ENCODE data around the gene EIF2AK2. TPM values are rescaled to one million over a fixed set of nuclear protein-coding genes. Genes with fewer than 3 reads are reported as not detected.

EIF2AK2 gene
- total RNA-seq, 1 donor from 2014 or later = 22.4 TPM

DNA sequence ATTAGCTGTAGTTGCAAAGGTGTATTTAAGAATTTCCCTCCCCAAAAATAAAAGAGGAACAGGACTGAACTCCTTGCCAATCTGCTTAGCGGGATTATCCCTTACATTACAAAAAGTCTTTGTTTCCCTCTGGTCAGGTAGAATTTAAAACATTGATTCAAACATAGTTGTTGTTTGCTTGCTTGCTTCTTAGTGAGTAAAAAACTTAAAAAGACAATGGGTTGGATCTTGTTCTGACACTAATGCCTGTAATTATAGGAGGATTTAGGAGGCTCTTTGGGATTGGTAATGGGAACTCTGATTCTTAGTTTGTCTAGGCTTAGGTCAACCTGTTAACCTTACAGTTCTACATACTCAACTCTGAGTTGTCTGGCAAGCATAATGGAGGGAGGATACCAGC, 35.8 kb upstream of the EIF2AK2 start:
- Histone ChIP-seq H3K27ac (ENCODE audit: low read depth, low read length) (no peak overlapping the region), H3K4me3 (ENCODE audit: low read length in 3 of 3) (no peak overlapping the region), H3K9ac (ENCODE audit: low read depth in 1 of 3, low read length in 3 of 3) (no peak overlapping the region), H3K27me3 (ENCODE audit: control insufficient read depth in 3 of 3, insufficient read depth in 3 of 3, low read length in 3 of 3) (no peaks in the 10 kb centered on the region), H3K4me1 (ENCODE audit: control insufficient read depth in 3 of 3, insufficient read depth in 3 of 3, low read length in 3 of 3) (peaks cover 7 to 12% (median 7%) of the 10 kb centered on the region in 3 donors), H3K36me3 (ENCODE audit: control insufficient read depth in 3 of 3, insufficient read depth in 3 of 3, low read length in 3 of 3) (no peaks in the 10 kb centered on the region), H3K9me3 (ENCODE audit: control insufficient read depth in 3 of 3, low read length in 3 of 3) (no peaks in the 10 kb centered on the region)

DNA sequence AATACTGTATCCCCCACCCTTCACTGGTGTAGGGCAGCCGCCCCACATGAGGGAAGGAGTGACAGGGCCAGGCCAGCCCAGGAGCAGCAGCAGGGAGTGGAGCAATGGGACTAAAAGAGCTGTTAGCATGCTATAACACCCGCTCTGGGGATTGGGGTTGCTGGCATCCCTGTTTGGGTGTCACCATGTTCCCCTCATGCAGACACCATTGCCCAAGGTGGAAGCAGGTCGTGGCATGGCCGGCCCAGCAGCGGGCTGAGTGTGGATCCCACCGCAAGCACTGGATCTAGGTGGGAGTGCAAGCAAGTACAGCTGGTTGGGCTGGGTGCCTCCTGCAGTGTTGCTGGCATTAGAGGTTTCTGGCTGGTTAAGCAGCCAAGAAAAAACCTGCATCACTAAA, 35.0 kb upstream of the EIF2AK2 start:
- Histone ChIP-seq H3K27me3 (ENCODE audit: control insufficient read depth in 3 of 3, insufficient read depth in 3 of 3, low read length in 3 of 3) (no peaks in the 10 kb centered on the region), H3K4me1 (ENCODE audit: control insufficient read depth in 3 of 3, insufficient read depth in 3 of 3, low read length in 3 of 3) (peaks cover 0 to 6% (median 0%) of the 10 kb centered on the region in 3 donors), H3K9ac (ENCODE audit: low read depth in 1 of 3, low read length in 3 of 3) (no peak overlapping the region), H3K36me3 (ENCODE audit: control insufficient read depth in 3 of 3, insufficient read depth in 3 of 3, low read length in 3 of 3) (no peaks in the 10 kb centered on the region), H3K4me3 (ENCODE audit: low read length in 3 of 3) (no peak overlapping the region), H3K9me3 (ENCODE audit: control insufficient read depth in 3 of 3, low read length in 3 of 3) (no peaks in the 10 kb centered on the region), H3K27ac (ENCODE audit: low read depth, low read length) (no peak overlapping the region)

GRCh38 chr2:37191253-37191652, 34.5 kb upstream of the EIF2AK2 start:
- Histone ChIP-seq H3K9ac (ENCODE audit: low read depth in 1 of 3, low read length in 3 of 3) (no peak overlapping the region), H3K4me1 (ENCODE audit: control insufficient read depth in 3 of 3, insufficient read depth in 3 of 3, low read length in 3 of 3) (peaks cover 0 to 5% (median 0%) of the 10 kb centered on the region in 3 donors), H3K27ac (ENCODE audit: low read depth, low read length) (no peak overlapping the region), H3K9me3 (ENCODE audit: control insufficient read depth in 3 of 3, low read length in 3 of 3) (no peaks in the 10 kb centered on the region), H3K36me3 (ENCODE audit: control insufficient read depth in 3 of 3, insufficient read depth in 3 of 3, low read length in 3 of 3) (no peaks in the 10 kb centered on the region), H3K27me3 (ENCODE audit: control insufficient read depth in 3 of 3, insufficient read depth in 3 of 3, low read length in 3 of 3) (peaks cover 0 to under 1% (median under 1%) of the 10 kb centered on the region in 3 donors), H3K4me3 (ENCODE audit: low read length in 3 of 3) (no peak overlapping the region)

- H3K9me3 ChIP-seq (ENCODE audit: control insufficient read depth in 3 of 3, low read length in 3 of 3) = no peaks in the 10 kb centered on the region
- no peaks in the 10 kb centered on the region for H3K4me1 ChIP-seq (ENCODE audit: control insufficient read depth in 3 of 3, insufficient read depth in 3 of 3, low read length in 3 of 3)
- H3K36me3 ChIP-seq (ENCODE audit: control insufficient read depth in 3 of 3, insufficient read depth in 3 of 3, low read length in 3 of 3) = no peaks in the 10 kb centered on the region
- no peak overlapping the region for H3K27ac ChIP-seq (ENCODE audit: low read depth, low read length)
- no peak overlapping the region for H3K9ac ChIP-seq (ENCODE audit: low read depth in 1 of 3, low read length in 3 of 3)
- peaks cover 0 to 6% (median 4%) of the 10 kb centered on the region in 3 donors for H3K27me3 ChIP-seq (ENCODE audit: control insufficient read depth in 3 of 3, insufficient read depth in 3 of 3, low read length in 3 of 3)
- H3K4me3 ChIP-seq (ENCODE audit: low read length in 3 of 3) = no peak overlapping the region
These were observed 33.5 kb upstream of the EIF2AK2 start for GRCh38 chr2:37190290-37190689.

DNA sequence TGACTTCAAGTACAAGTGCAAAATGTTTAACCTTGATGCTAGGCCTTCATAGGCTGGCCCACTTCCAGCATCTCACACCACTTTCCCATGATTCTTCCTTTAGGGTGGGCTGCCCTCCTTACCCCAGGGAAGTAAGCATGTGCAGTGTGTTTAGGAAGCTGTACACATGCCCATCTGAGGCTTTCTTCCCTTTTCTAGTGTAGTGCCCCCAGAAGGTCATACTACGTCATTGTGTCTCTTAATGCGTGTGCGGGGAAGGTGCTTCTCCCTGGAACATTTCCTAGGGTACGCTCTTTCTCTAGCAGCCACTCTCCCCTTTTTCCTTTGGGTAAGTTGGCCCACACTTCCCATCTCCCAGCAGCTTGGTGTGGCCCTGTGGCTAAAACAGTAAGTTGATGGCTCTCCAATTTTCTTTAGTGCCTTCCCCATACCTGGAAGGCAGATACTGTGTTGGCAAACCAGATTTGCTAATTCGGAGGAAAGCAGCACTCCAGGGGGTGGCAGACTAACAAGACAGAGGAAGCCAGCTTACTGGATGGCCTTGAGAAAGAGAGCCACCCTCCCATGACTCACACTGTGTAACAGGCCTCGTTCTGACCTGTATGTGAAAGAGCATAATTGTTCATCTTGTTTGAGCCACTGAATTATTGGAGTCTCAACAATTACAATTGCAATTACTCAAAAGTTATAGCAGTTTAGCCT, 32.8 kb upstream of the EIF2AK2 start:
- Histone ChIP-seq H3K9ac (ENCODE audit: low read depth in 1 of 3, low read length in 3 of 3) (no peak overlapping the region), H3K36me3 (ENCODE audit: control insufficient read depth in 3 of 3, insufficient read depth in 3 of 3, low read length in 3 of 3) (no peaks in the 10 kb centered on the region), H3K4me3 (ENCODE audit: low read length in 3 of 3) (no peak overlapping the region), H3K9me3 (ENCODE audit: control insufficient read depth in 3 of 3, low read length in 3 of 3) (no peaks in the 10 kb centered on the region), H3K27ac (ENCODE audit: low read depth, low read length) (no peak overlapping the region), H3K27me3 (ENCODE audit: control insufficient read depth in 3 of 3, insufficient read depth in 3 of 3, low read length in 3 of 3) (peaks cover 0 to 6% (median 4%) of the 10 kb centered on the region in 3 donors), H3K4me1 (ENCODE audit: control insufficient read depth in 3 of 3, insufficient read depth in 3 of 3, low read length in 3 of 3) (no peaks in the 10 kb centered on the region)

DNA sequence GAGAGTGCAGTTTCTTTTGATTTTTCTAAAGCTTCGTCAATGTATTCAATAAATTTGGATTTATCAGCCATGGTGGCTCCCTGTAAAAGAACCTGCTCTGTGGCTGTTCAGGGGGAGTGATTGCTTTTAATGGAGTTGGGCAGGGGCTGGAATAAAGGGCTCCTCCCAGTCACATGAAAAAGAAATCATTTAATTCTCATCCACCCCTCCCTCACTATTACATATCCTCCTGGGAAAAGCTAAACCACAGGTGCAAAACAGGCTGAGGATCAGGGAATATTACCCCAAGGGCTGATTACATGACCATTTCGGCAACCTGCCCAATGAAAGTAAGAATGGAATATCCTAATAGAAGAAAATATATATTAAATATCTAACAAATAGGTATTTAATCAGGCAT, 31.8 kb upstream of the EIF2AK2 start, which contains the start of gene SULT6B1:
TSS of gene SULT6B1 (minus strand) at position 101 of the 400 bp plus-strand sequence. CDS start at position 71, 30 bp downstream.
- peaks cover 0 to 6% (median 4%) of the 10 kb centered on the region in 3 donors for H3K27me3 ChIP-seq (ENCODE audit: control insufficient read depth in 3 of 3, insufficient read depth in 3 of 3, low read length in 3 of 3)
- H3K9ac ChIP-seq (ENCODE audit: low read depth in 1 of 3, low read length in 3 of 3) = no peak within 1 kb of the TSS
- H3K27ac ChIP-seq (ENCODE audit: low read depth, low read length) = no peak within 1 kb of the TSS
- no peaks in the 10 kb centered on the region for H3K4me1 ChIP-seq (ENCODE audit: control insufficient read depth in 3 of 3, insufficient read depth in 3 of 3, low read length in 3 of 3)
- H3K4me3 ChIP-seq (ENCODE audit: low read length in 3 of 3) = no peak within 1 kb of the TSS
- no peaks in the 10 kb centered on the region for H3K36me3 ChIP-seq (ENCODE audit: control insufficient read depth in 3 of 3, insufficient read depth in 3 of 3, low read length in 3 of 3)
- H3K9me3 ChIP-seq (ENCODE audit: control insufficient read depth in 3 of 3, low read length in 3 of 3) = no peaks in the 10 kb centered on the region

DNA sequence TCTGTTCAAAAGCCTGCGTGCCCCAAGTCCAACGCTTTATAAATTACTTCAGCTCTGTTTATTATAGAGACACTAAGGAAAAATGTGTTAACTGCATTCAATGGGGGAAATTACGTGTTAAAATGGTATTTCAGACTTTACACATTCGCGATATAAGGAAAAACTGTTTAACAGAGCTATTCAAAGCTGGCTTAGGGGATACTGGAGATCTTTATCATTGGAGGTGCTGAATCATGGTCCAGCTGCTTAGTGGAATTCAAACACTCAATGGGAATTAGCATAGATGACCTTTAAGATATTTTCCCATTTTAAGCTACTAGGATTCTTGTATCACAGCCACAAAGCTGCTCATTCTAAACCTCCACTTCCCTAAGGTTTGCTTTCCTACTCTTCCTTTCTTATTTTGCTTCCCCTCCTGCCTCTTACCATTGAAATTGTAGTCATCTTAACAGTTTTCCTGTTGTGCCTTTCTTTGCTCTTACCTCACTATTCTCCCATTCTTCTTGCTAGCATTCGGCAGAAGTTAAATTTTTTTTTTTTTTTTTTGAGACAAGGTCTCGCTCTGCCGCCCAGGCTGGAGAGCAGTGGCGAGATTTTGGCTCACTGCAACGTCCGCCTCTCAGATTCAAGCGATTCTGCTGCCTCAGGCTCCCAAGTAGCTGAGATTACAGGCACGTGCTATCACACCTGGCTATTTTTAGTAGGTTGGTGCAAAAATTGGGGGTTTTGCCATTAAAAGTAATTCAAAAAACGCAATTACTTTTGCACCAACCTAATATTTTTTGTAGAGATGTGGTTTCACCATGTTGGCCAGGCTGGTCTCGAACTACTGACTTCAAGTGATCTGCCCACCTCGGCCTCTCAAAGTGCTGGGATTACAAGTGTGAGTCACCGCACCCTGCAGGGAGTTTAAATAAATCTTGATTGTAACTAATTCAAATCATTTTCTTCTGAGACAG, 25.2 kb upstream of the EIF2AK2 start:
- no peak overlapping the region for H3K27ac ChIP-seq (ENCODE audit: low read depth, low read length)
- no peaks in the 10 kb centered on the region for H3K4me1 ChIP-seq (ENCODE audit: control insufficient read depth in 3 of 3, insufficient read depth in 3 of 3, low read length in 3 of 3)
- no peak overlapping the region for H3K9ac ChIP-seq (ENCODE audit: low read depth in 1 of 3, low read length in 3 of 3)
- peaks cover 0 to 6% (median 4%) of the 10 kb centered on the region in 3 donors for H3K27me3 ChIP-seq (ENCODE audit: control insufficient read depth in 3 of 3, insufficient read depth in 3 of 3, low read length in 3 of 3)
- H3K9me3 ChIP-seq (ENCODE audit: control insufficient read depth in 3 of 3, low read length in 3 of 3) = no peaks in the 10 kb centered on the region
- H3K36me3 ChIP-seq (ENCODE audit: control insufficient read depth in 3 of 3, insufficient read depth in 3 of 3, low read length in 3 of 3) = no peaks in the 10 kb centered on the region
- H3K4me3 ChIP-seq (ENCODE audit: low read length in 3 of 3) = no peak overlapping the region

- Histone ChIP-seq H3K9me3 (ENCODE audit: control insufficient read depth in 3 of 3, low read length in 3 of 3) (no peaks in the 10 kb centered on the region), H3K36me3 (ENCODE audit: control insufficient read depth in 3 of 3, insufficient read depth in 3 of 3, low read length in 3 of 3) (no peaks in the 10 kb centered on the region), H3K27ac (ENCODE audit: low read depth, low read length) (no peak overlapping the region), H3K9ac (ENCODE audit: low read depth in 1 of 3, low read length in 3 of 3) (no peak overlapping the region), H3K27me3 (ENCODE audit: control insufficient read depth in 3 of 3, insufficient read depth in 3 of 3, low read length in 3 of 3) (no peaks in the 10 kb centered on the region), H3K4me1 (ENCODE audit: control insufficient read depth in 3 of 3, insufficient read depth in 3 of 3, low read length in 3 of 3) (no peaks in the 10 kb centered on the region), H3K4me3 (ENCODE audit: low read length in 3 of 3) (no peak overlapping the region)
These were observed 23.9 kb upstream of the EIF2AK2 start for GRCh38 chr2:37180640-37181039.

- Histone ChIP-seq H3K9me3 (ENCODE audit: control insufficient read depth in 3 of 3, low read length in 3 of 3) (no peaks in the 10 kb centered on the region), H3K4me1 (ENCODE audit: control insufficient read depth in 3 of 3, insufficient read depth in 3 of 3, low read length in 3 of 3) (no peaks in the 10 kb centered on the region), H3K36me3 (ENCODE audit: control insufficient read depth in 3 of 3, insufficient read depth in 3 of 3, low read length in 3 of 3) (no peaks in the 10 kb centered on the region), H3K4me3 (ENCODE audit: low read length in 3 of 3) (no peak overlapping the region), H3K9ac (ENCODE audit: low read depth in 1 of 3, low read length in 3 of 3) (no peak overlapping the region), H3K27ac (ENCODE audit: low read depth, low read length) (no peak overlapping the region), H3K27me3 (ENCODE audit: control insufficient read depth in 3 of 3, insufficient read depth in 3 of 3, low read length in 3 of 3) (no peaks in the 10 kb centered on the region)
These were observed 23.3 kb upstream of the EIF2AK2 start for GRCh38 chr2:37180006-37180639.

Measured in skeletal muscle tissue (tissue), 4 donors.